Keratinocyte (primary cell): Measurements from ENCODE around the gene CCL19. TPM values are rescaled to one million over a fixed set of nuclear protein-coding genes. Genes with fewer than 3 reads are reported as not detected.

ENCODE experiments used
- DNase-seq: peaks from one replicate; pipeline ENCODE4 v3.0.0-alpha.2; 2011; ENCODE audit warnings: low read depth, missing footprints, low spot score
- FAIRE-seq: peaks from 2 replicates; lab custom pipeline; 2011; peaks lifted over from hg19 to GRCh38; lab: Jason Lieb, UNC
- H2AFZ ChIP-seq: 2 replicates; pipeline ENCODE4 v1.6.0; 2012; ENCODE audit warnings: low read length, control low read depth, inconsistent platforms; ENCODE audit not compliant: control insufficient read depth
- H3K27ac ChIP-seq: 2 replicates; pipeline ENCODE4 v1.5.1; 2011; ENCODE audit warnings: low read length; ENCODE audit not compliant: control insufficient read depth, insufficient read depth
- H3K27me3 ChIP-seq: 3 replicates; pipeline ENCODE4 v1.6.0; 2011; ENCODE audit warnings: low read length; ENCODE audit not compliant: control insufficient read depth, insufficient read depth; ENCODE audit errors: extremely low read depth
- H3K36me3 ChIP-seq, 2 experiments: 2 replicates in 1 of 2; 3 replicates in 1 of 2; pipeline ENCODE4 v1.5.1; 2011; ENCODE audit warnings: low read length in 2 of 2, mild to moderate bottlenecking in 1 of 2; ENCODE audit not compliant: control insufficient read depth in 2 of 2, insufficient read depth in 2 of 2; ENCODE audit errors: extremely low read depth in 1 of 2
- H3K4me1 ChIP-seq: 3 replicates; pipeline ENCODE4 v1.5.1; 2011; ENCODE audit warnings: low read length; ENCODE audit not compliant: control insufficient read depth, insufficient read depth; ENCODE audit errors: extremely low read depth
- H3K4me2 ChIP-seq: 3 replicates; pipeline ENCODE4 v1.6.0; 2011; ENCODE audit warnings: low read depth, low read length; ENCODE audit not compliant: control insufficient read depth, insufficient read depth; ENCODE audit errors: extremely low read depth
- H3K4me3 ChIP-seq, 3 experiments: fragments of 200-600 bp in 1 of 3; sonication (generic) in 1 of 3; 2 replicates in 2 of 3; 3 replicates in 1 of 3; pipeline ENCODE4 v1.5.1; 2011 to 2016; ENCODE audit warnings: low read length in 3 of 3, mild to moderate bottlenecking in 3 of 3, control low read depth in 2 of 3, inconsistent platforms in 1 of 3, low read depth in 1 of 3, mixed read lengths in 1 of 3, mixed run types in 1 of 3, moderate library complexity in 1 of 3; ENCODE audit not compliant: control insufficient read depth in 2 of 3, insufficient read depth in 2 of 3; ENCODE audit errors: extremely low read depth in 1 of 3
- H3K79me2 ChIP-seq: 2 replicates; pipeline ENCODE4 v1.6.0; 2012; ENCODE audit warnings: low read length; ENCODE audit not compliant: control insufficient read depth, insufficient read depth
- H3K9ac ChIP-seq: 3 replicates; pipeline ENCODE4 v1.6.0; 2011; ENCODE audit warnings: low read length; ENCODE audit not compliant: control insufficient read depth, insufficient read depth; ENCODE audit errors: extremely low read depth
- H3K9me1 ChIP-seq: 3 replicates; pipeline ENCODE4 v1.6.0; 2011; ENCODE audit warnings: low read length; ENCODE audit not compliant: control insufficient read depth, insufficient read depth; ENCODE audit errors: extremely low read depth
- H3K9me3 ChIP-seq: 2 replicates; pipeline ENCODE4 v1.5.1; 2012; ENCODE audit warnings: low read depth, low read length; ENCODE audit not compliant: control insufficient read depth
- H4K20me1 ChIP-seq: 3 replicates; pipeline ENCODE4 v1.6.0; 2011; ENCODE audit warnings: low read length; ENCODE audit not compliant: control insufficient read depth, insufficient read depth; ENCODE audit errors: extremely low read depth
- CTCF ChIP-seq, 3 experiments: IDR thresholded peaks in 1 of 3; conservative IDR thresholded peaks in 1 of 3; optimal IDR thresholded peaks in 1 of 3; 2 replicates in 2 of 3; 3 replicates in 1 of 3; pipeline versions ENCODE3 to v1.5.1; 2011; ENCODE audit warnings: low read length in 3 of 3, mild to moderate bottlenecking in 3 of 3, moderate library complexity in 2 of 3, control low read depth in 1 of 3, inconsistent platforms in 1 of 3; ENCODE audit not compliant: insufficient read depth in 2 of 3; ENCODE audit errors: extremely low read depth in 1 of 3
- EZH2 ChIP-seq: IDR thresholded peaks from one replicate; pipeline ENCODE4 v1.6.1; 2012; ENCODE audit warnings: inconsistent platforms, mild to moderate bottlenecking, low read length, moderate library complexity
- dilution Hi-C: fragments of 300-500 bp; cut with MboI; formaldehyde crosslinking; loops from one replicate; pipeline ENCODE4 v1.7.0; 2020; ENCODE audit warnings: low sequenced_read_pairs; ENCODE audit not compliant: extremely low pct_ligation_motif_present
- polyA plus RNA-seq, 5 experiments: library from polyadenylated mRNA; depleted of rRNA in 3 of 5; stranded (reverse) in 3 of 5; stranded (forward) in 1 of 5; unstranded in 1 of 5; fragments of >200 nt; gene quantifications; 1 replicate in 1 of 5; 2 replicates in 3 of 5; 3 replicates in 1 of 5; pipeline versions ENCODE4 v1.2.1 to v1.2.3, GENCODE V29; 2011 to 2012; ENCODE audit warnings: missing spikeins in 2 of 5, low read depth in 1 of 5, low replicate concordance in 1 of 5

The CCL19 gene
- polyA plus RNA-seq, 1 donor (not counting 4 experiments of a cell fraction or from before 2014, with no cell fraction given) = not detected

DNA sequence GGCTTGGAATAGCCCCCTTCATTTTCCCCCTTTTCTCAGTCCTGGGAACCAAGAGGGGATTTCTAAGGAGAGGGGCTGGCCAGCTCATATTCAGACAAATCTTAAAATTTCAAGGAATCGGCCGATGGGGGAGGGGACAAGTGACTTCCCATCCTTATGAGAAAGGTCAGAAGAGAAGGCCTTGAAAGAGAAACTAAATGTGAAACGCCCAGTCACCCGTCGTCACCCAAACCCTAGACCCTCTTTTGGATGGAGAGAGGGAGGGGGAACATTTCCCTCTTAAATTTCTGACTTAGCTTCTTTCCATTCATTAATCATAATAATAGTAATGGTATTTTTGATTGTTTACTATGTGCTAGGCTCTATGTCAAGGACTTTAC is 850 bp upstream of the CCL19 start:
- no peaks in the 10 kb centered on the region for H3K9me3 ChIP-seq
- FAIRE-seq = no peak
- H3K9ac ChIP-seq = no peak overlapping the region
- H2AFZ ChIP-seq = no peak overlapping the region
- dilution Hi-C loops = no loop called here
- no peaks in the 10 kb centered on the region for H3K36me3 ChIP-seq
- H3K9me1 ChIP-seq = no peaks in the 10 kb centered on the region
- H3K4me2 ChIP-seq = no peak overlapping the region
- no peak for DNase-seq
- no peaks in the 10 kb centered on the region for H3K27me3 ChIP-seq
- no peak overlapping the region for H3K4me3 ChIP-seq
- no peaks in the 10 kb centered on the region for H3K4me1 ChIP-seq
- H4K20me1 ChIP-seq = no peaks in the 10 kb centered on the region
- H3K27ac ChIP-seq = no peak overlapping the region
- no peaks in the 10 kb centered on the region for H3K79me2 ChIP-seq
- TF ChIP-seq CTCF (optimal IDR thresholded peaks at IDR 0.05 in 1 of 3, IDR thresholded peaks at IDR 0.05 in 1 of 3, conservative IDR thresholded peaks at IDR 0.05 in 1 of 3; ENCODE audit: extremely low read depth in 1 of 3, insufficient read depth in 2 of 3, low read length in 3 of 3) (no peak), EZH2 (no peak)

DNA sequence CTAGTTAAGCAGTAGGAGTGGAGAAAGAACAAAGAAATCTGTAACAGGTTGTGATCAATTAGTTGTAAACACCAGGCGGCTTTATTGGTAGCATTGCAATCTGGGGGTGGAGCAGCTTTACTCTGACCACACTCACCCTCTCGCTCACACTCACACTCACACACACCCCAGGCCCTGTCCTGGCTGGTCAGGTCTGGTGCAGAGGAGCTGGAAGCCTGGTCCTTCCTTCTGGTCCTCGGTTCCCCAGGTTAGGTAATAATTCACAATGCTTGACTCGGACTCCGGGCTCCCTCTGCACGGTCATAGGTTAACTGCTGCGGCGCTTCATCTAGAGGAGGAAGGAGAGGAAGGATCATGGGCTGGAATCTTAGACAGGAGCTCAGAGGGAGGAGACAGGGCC is 1.6 kb downstream of the CCL19 start:
- Histone ChIP-seq H3K36me3 (no peaks in the 10 kb centered on the region), H4K20me1 (no peaks in the 10 kb centered on the region), H3K9me3 (no peaks in the 10 kb centered on the region), H3K27me3 (no peaks in the 10 kb centered on the region), H3K4me1 (no peaks in the 10 kb centered on the region), H3K4me3 (no peak overlapping the region), H3K27ac (no peak overlapping the region), H3K9ac (no peak overlapping the region), H2AFZ (no peak overlapping the region), H3K4me2 (no peak overlapping the region), H3K9me1 (no peaks in the 10 kb centered on the region), H3K79me2 (no peaks in the 10 kb centered on the region)
- TF ChIP-seq CTCF (optimal IDR thresholded peaks at IDR 0.05 in 1 of 3, IDR thresholded peaks at IDR 0.05 in 1 of 3, conservative IDR thresholded peaks at IDR 0.05 in 1 of 3; ENCODE audit: extremely low read depth in 1 of 3, insufficient read depth in 2 of 3, low read length in 3 of 3) (no peak), EZH2 (no peak)
- DNase-seq = no peak
- no peak for FAIRE-seq
- dilution Hi-C loops = no loop called here
